Measurements from ENCODE around the gene PLSCR1. TPM values are rescaled to one million over a fixed set of nuclear protein-coding genes. Genes with fewer than 3 reads are reported as not detected.

The PLSCR1 gene
- total RNA-seq, 3 donors from 2014 or later = 119 to 264 (median 180) TPM

DNA sequence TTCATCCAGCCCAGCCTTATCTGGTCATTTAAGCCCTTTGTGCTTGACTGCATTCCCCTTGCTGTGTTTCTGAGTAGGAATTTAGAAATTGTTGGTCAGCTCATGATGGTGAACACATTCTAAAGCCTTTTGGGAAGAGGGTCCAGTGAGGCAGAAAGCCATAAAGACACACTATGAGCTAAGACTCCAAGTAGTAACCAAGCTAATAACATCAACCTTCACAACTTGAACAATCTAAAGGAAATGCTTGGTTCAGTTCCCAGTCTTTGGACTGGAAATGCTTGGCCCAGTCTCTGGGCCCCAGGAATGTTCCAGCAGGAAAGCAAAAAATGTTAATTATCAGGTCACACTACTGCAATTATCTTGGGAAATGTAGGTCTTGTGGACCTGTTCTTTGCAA lies 7.7 kb downstream of the PLSCR1 start:
- no peak for ATAC-seq
- Histone ChIP-seq H3K4me3 (no peak overlapping the region), H3K4me1 (ENCODE audit: low read depth) (peaks cover 20% of the 10 kb centered on the region), H3K36me3 (ENCODE audit: low read depth) (no peaks in the 10 kb centered on the region), H3K9me3 (no peaks in the 10 kb centered on the region)
- TF ChIP-seq CTCF (IDR thresholded peaks at IDR 0.05) = no peak
- no peak for DNase-seq
- intact Hi-C loops (cut with DNase I, micrococcal nuclease) = no loop called here

DNA sequence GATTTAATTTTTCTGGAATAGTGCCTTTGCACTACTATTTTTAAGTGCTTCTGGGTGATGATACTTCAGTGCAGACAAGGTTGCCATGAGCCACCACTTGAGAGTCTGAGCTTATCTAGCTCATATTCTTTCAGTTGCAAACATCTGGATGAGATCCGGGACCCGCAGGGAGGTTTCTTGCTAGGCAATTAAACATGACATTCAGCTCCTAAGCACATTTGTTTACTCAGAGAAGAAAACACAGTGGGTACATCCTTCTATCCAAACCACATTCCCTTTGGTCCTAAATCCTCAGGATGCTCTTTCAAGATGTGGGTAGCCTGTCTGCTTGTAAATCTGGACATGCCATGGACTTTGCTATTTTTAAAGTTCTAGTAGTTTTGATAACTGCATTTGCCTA lies 12.0 kb downstream of the PLSCR1 start:
- no peak overlapping the region for H3K4me3 ChIP-seq
- intact Hi-C loops (cut with DNase I, micrococcal nuclease) = no loop called here
- TF ChIP-seq CTCF (IDR thresholded peaks at IDR 0.05) = no peak
- H3K9me3 ChIP-seq = no peaks in the 10 kb centered on the region
- no peaks in the 10 kb centered on the region for H3K4me1 ChIP-seq (ENCODE audit: low read depth)
- ATAC-seq (no peak), DNase-seq (no peak)
- H3K36me3 ChIP-seq (ENCODE audit: low read depth) = no peaks in the 10 kb centered on the region

DNA sequence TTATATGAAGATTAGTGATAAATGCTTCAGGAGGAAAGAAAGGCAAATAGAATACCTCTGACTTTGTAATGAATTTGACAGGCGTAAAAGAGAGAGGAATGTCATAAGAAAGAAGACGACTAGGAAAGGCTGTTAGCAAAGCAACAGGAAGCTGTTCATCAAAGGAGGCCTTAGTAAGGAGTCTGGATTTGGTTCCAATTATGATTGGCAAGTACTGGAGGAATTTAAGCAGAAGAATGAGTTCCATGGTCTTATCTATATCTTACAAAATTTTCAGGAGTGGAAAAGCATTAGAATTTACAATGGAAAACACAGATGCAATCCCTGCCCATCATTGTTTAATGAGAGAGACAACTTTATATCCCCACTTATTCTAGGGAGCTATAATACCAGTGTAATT lies 13.8 kb downstream of the PLSCR1 start:
- no peaks in the 10 kb centered on the region for H3K36me3 ChIP-seq (ENCODE audit: low read depth)
- no peak for DNase-seq
- H3K9me3 ChIP-seq = no peaks in the 10 kb centered on the region
- H3K4me3 ChIP-seq = no peak overlapping the region
- ATAC-seq = no peak
- H3K4me1 ChIP-seq (ENCODE audit: low read depth) = no peaks in the 10 kb centered on the region
- no peak for TF ChIP-seq CTCF (IDR thresholded peaks at IDR 0.05)
- intact Hi-C loops (cut with DNase I, micrococcal nuclease) = no loop called here

GRCh38 chr3:146529021-146529420 lies 15.4 kb downstream of the PLSCR1 start:
- H3K4me1 ChIP-seq (ENCODE audit: low read depth) = no peaks in the 10 kb centered on the region
- intact Hi-C loops (cut with DNase I, micrococcal nuclease) = no loop called here
- DNase-seq = no peak
- TF ChIP-seq CTCF (IDR thresholded peaks at IDR 0.05) = no peak
- H3K4me3 ChIP-seq = no peak overlapping the region
- no peaks in the 10 kb centered on the region for H3K9me3 ChIP-seq
- no peaks in the 10 kb centered on the region for H3K36me3 ChIP-seq (ENCODE audit: low read depth)
- ATAC-seq = no peak

DNA sequence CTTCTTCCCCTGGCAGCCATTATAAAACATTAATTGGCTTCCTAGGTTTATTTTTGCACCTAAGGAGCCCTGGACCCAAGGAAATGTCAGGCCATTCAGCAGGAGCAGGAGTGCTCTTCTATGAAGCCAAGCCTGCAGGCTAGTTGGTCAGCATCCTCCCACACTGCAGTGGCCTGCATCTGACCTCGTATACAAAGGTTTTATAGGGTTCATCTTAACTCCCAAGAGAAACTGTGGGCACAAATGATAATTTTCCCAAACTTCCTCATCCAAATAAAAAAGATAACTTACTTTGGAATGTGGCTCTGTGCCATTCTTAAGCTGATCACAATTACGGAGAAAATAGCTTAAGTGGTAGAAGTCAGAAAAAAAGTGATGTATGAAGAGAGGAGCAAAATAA lies 19.4 kb downstream of the PLSCR1 start:
- intact Hi-C loops (cut with DNase I, micrococcal nuclease) = no loop called here

More for the DNA sequence above, 19.4 kb downstream of the PLSCR1 start:
- TF ChIP-seq CTCF (IDR thresholded peaks at IDR 0.05) = no peak
- ATAC-seq (no peak), DNase-seq (no peak)
- Histone ChIP-seq H3K9me3 (no peaks in the 10 kb centered on the region), H3K36me3 (ENCODE audit: low read depth) (no peaks in the 10 kb centered on the region), H3K4me1 (ENCODE audit: low read depth) (no peaks in the 10 kb centered on the region), H3K4me3 (no peak overlapping the region)

All from mucosa of descending colon (tissue), 3 donors.